ENCODE measurements around the gene FBXW11. TPM values are rescaled to one million over a fixed set of nuclear protein-coding genes. Genes with fewer than 3 reads are reported as not detected.

Gene FBXW11
- polyA plus RNA-seq, 1 donor (not counting 4 experiments of a cell fraction or from before 2014, with no cell fraction given) = 48.4 TPM

- Histone ChIP-seq H3K4me2 (ENCODE audit: control insufficient read depth, extremely low read depth, insufficient read depth, low read depth, low read length) (peak overlapping the region; percentile 58), H3K9ac (ENCODE audit: control insufficient read depth, extremely low read depth, insufficient read depth, low read length) (peak overlapping the region; percentile 23), H3K79me2 (ENCODE audit: control insufficient read depth, insufficient read depth, low read length) (peaks cover 84% of the 10 kb centered on the region), H3K9me3 (ENCODE audit: control insufficient read depth, low read depth, low read length) (no peaks in the 10 kb centered on the region), H3K4me1 (ENCODE audit: control insufficient read depth, extremely low read depth, insufficient read depth, low read length) (peaks cover 52% of the 10 kb centered on the region), H3K27me3 (ENCODE audit: control insufficient read depth, extremely low read depth, insufficient read depth, low read length) (no peaks in the 10 kb centered on the region), H3K27ac (ENCODE audit: control insufficient read depth, insufficient read depth, low read length) (no peak overlapping the region), H2AFZ (ENCODE audit: control insufficient read depth, low read length) (no peak overlapping the region), H3K4me3 (ENCODE audit: control insufficient read depth in 2 of 3, extremely low read depth in 1 of 3, insufficient read depth in 2 of 3, low read depth in 1 of 3, low read length in 3 of 3) (no peak overlapping the region), H4K20me1 (ENCODE audit: control insufficient read depth, extremely low read depth, insufficient read depth, low read length) (peaks cover 8% of the 10 kb centered on the region), H3K9me1 (ENCODE audit: control insufficient read depth, extremely low read depth, insufficient read depth, low read length) (peaks cover 10% of the 10 kb centered on the region), H3K36me3 (ENCODE audit: control insufficient read depth in 2 of 2, extremely low read depth in 1 of 2, insufficient read depth in 2 of 2, low read length in 2 of 2) (peaks cover 0 to 4% of the 10 kb centered on the region in 2 experiments)
- no peak for TF ChIP-seq EZH2 (IDR thresholded peaks at IDR 0.05; ENCODE audit: low read length)
- no peak for TF ChIP-seq CTCF (optimal IDR thresholded peaks at IDR 0.05 in 1 of 3, IDR thresholded peaks at IDR 0.05 in 1 of 3, conservative IDR thresholded peaks at IDR 0.05 in 1 of 3; ENCODE audit: extremely low read depth in 1 of 3, insufficient read depth in 2 of 3, low read length in 3 of 3)
- DNase-seq (ENCODE audit: low read depth, low spot score) (no peak), FAIRE-seq (no peak)
- dilution Hi-C loops (cut with MboI; ENCODE audit: extremely low pct_ligation_motif_present, low sequenced_read_pairs) = no loop called here
Measured at GRCh38 chr5:171956887-171957495, 49.4 kb downstream of the FBXW11 start.

- Histone ChIP-seq H3K36me3 (ENCODE audit: control insufficient read depth in 2 of 2, extremely low read depth in 1 of 2, insufficient read depth in 2 of 2, low read length in 2 of 2) (peaks cover 0 to 4% of the 10 kb centered on the region in 2 experiments), H2AFZ (ENCODE audit: control insufficient read depth, low read length) (no peak overlapping the region), H3K79me2 (ENCODE audit: control insufficient read depth, insufficient read depth, low read length) (peaks cover 86% of the 10 kb centered on the region), H3K9ac (ENCODE audit: control insufficient read depth, extremely low read depth, insufficient read depth, low read length) (no peak overlapping the region), H3K9me1 (ENCODE audit: control insufficient read depth, extremely low read depth, insufficient read depth, low read length) (peaks cover 7% of the 10 kb centered on the region), H3K4me3 (ENCODE audit: control insufficient read depth in 2 of 3, extremely low read depth in 1 of 3, insufficient read depth in 2 of 3, low read depth in 1 of 3, low read length in 3 of 3) (no peak overlapping the region), H3K27ac (ENCODE audit: control insufficient read depth, insufficient read depth, low read length) (no peak overlapping the region), H3K9me3 (ENCODE audit: control insufficient read depth, low read depth, low read length) (no peaks in the 10 kb centered on the region), H3K4me2 (ENCODE audit: control insufficient read depth, extremely low read depth, insufficient read depth, low read depth, low read length) (no peak overlapping the region), H4K20me1 (ENCODE audit: control insufficient read depth, extremely low read depth, insufficient read depth, low read length) (peaks cover 9% of the 10 kb centered on the region), H3K4me1 (ENCODE audit: control insufficient read depth, extremely low read depth, insufficient read depth, low read length) (peaks cover 50% of the 10 kb centered on the region), H3K27me3 (ENCODE audit: control insufficient read depth, extremely low read depth, insufficient read depth, low read length) (no peaks in the 10 kb centered on the region)
- DNase-seq (ENCODE audit: low read depth, low spot score) (no peak), FAIRE-seq (no peak)
- no peak for TF ChIP-seq EZH2 (IDR thresholded peaks at IDR 0.05; ENCODE audit: low read length)
- no peak for TF ChIP-seq CTCF (optimal IDR thresholded peaks at IDR 0.05 in 1 of 3, IDR thresholded peaks at IDR 0.05 in 1 of 3, conservative IDR thresholded peaks at IDR 0.05 in 1 of 3; ENCODE audit: extremely low read depth in 1 of 3, insufficient read depth in 2 of 3, low read length in 3 of 3)
- dilution Hi-C loops (cut with MboI; ENCODE audit: extremely low pct_ligation_motif_present, low sequenced_read_pairs) = no loop called here
Measured at GRCh38 chr5:171956314-171956713, 50.1 kb downstream of the FBXW11 start.

All from keratinocyte (primary cell).